Hepatocyte (in vitro differentiated cells): ENCODE results near the gene RPS27. TPM values are rescaled to one million over a fixed set of nuclear protein-coding genes. Genes with fewer than 3 reads are reported as not detected.

Experiments
- DNase-seq: peaks from one replicate; pipeline ENCODE4 v3.0.0-alpha.2; 2016; ENCODE audit warnings: low spot score
- H2AFZ ChIP-seq: fragments of 200-600 bp; sonication (generic); 2 replicates; pipeline ENCODE4 v1.6.0; 2016; ENCODE audit warnings: antibody characterized with exemption, mild to moderate bottlenecking
- H3K27ac ChIP-seq: fragments of 200-600 bp; sonication (generic); 2 replicates; pipeline ENCODE4 v1.5.1; 2016; ENCODE audit warnings: mild to moderate bottlenecking
- H3K27me3 ChIP-seq: fragments of 200-600 bp; sonication (generic); 2 replicates; pipeline ENCODE4 v1.6.1; 2016
- H3K36me3 ChIP-seq: fragments of 200-600 bp; sonication (generic); replicated peaks from 2 replicates; pipeline ENCODE4 v1.5.1; 2016; ENCODE audit warnings: low read depth; ENCODE audit not compliant: insufficient read depth
- H3K4me1 ChIP-seq: fragments of 200-600 bp; sonication (generic); 2 replicates; pipeline ENCODE4 v1.5.1; 2016; ENCODE audit warnings: mild to moderate bottlenecking, moderate library complexity; ENCODE audit not compliant: insufficient read depth
- H3K4me2 ChIP-seq: fragments of 200-600 bp; sonication (generic); 2 replicates; pipeline ENCODE4 v1.6.0; 2016
- H3K4me3 ChIP-seq: fragments of 200-600 bp; sonication (generic); 2 replicates; pipeline ENCODE4 v1.5.1; 2016; ENCODE audit warnings: mild to moderate bottlenecking
- H3K79me2 ChIP-seq: fragments of 200-600 bp; sonication (generic); 2 replicates; pipeline ENCODE4 v1.6.0; 2017; ENCODE audit warnings: mild to moderate bottlenecking
- H3K9me2 ChIP-seq: fragments of 200-600 bp; sonication (generic); replicated peaks from 2 replicates; pipeline ENCODE4 v1.6.0; 2017; ENCODE audit warnings: mild to moderate bottlenecking; ENCODE audit not compliant: insufficient read depth
- H3K9me3 ChIP-seq: fragments of 200-600 bp; sonication (generic); 2 replicates; pipeline ENCODE4 v1.5.1; 2016; ENCODE audit warnings: low read depth, mild to moderate bottlenecking
- H4K20me1 ChIP-seq: fragments of 200-600 bp; sonication (generic); 2 replicates; pipeline ENCODE4 v1.6.0; 2016; ENCODE audit warnings: mild to moderate bottlenecking; ENCODE audit not compliant: insufficient read depth, poor library complexity, severe bottlenecking
- EZH2 ChIP-seq: fragments of 200-600 bp; sonication (generic); IDR thresholded peaks from 2 replicates; pipeline ENCODE4 v1.6.1; 2016; ENCODE audit warnings: antibody characterized with exemption, mild to moderate bottlenecking, borderline replicate concordance
- EZH2phosphoT487 ChIP-seq: fragments of 200-600 bp; sonication (generic); IDR thresholded peaks from one replicate; pipeline ENCODE4 v1.6.1; 2018; ENCODE audit warnings: antibody characterized with exemption, mild to moderate bottlenecking, low read depth, moderate library complexity; ENCODE audit not compliant: unreplicated experiment, severe bottlenecking
- WGBS: methylation state at CpG from one replicate; pipeline ENCODE4 v1.1.6; 2016; ENCODE audit warnings: low lambda C conversion rate; ENCODE audit errors: missing lambda C conversion rate; 5-methylcytosine and 5-hydroxymethylcytosine counted together
- polyA plus RNA-seq: library from polyadenylated mRNA; unstranded; fragments of >200 nt; fragmentation: Nextera tagmentation; extraction: Ambion mirVana; gene quantifications from 2 replicates; pipeline ENCODE4 v1.2.1, GENCODE V29; 2016
- total RNA-seq: library from RNA; depleted of rRNA; stranded (reverse); fragments of >200 nt; gene quantifications from 2 replicates; pipeline ENCODE4 v1.2.3, GENCODE V29; 2014
- TF ChIP-seq, protein P1 (sequence below): fragments of 200-600 bp; sonication (generic); IDR thresholded peaks from 2 replicates; pipeline ENCODE4 v1.5.1; 2016; ENCODE audit warnings: antibody characterized with exemption, mild to moderate bottlenecking; ENCODE audit not compliant: poor library complexity

RPS27 gene
- total and polyA plus RNA-seq, 2 experiments from 2014 or later: 1,696 to 2,548 TPM

DNA sequence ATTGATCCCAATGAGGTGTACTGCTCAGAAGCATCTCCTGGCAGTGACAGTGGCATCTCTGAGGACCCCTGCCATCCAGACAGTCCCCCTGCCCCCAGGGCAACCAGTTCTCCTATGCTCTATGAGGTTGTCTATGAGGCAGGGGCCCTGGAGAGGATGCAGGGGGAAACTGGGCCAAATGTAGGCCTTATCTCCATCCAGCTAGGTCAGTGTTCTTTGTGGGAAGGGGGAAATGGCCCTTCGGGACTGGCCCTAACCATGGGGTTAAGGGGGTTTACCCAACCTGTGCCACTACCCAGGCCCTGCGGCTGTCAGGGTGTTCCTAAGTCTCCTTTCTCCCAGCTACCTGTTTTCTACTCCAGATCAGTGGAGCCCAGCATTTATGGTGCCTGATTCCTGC lies 21.6 kb upstream of the RPS27 start:
- H3K9me3 ChIP-seq: no peaks in the 10 kb centered on the region
- H3K4me3 ChIP-seq: no peak overlapping the region
- peaks cover 21% of the 10 kb centered on the region for H3K79me2 ChIP-seq
- H3K27ac ChIP-seq: peak overlapping the region; percentile 77
- 95% methylated on average over 2 of the region's 2 CpGs for WGBS
- DNase-seq: no peak
- H3K27me3 ChIP-seq: no peaks in the 10 kb centered on the region
- H3K9me2 ChIP-seq: no peaks in the 10 kb centered on the region
- H3K4me1 ChIP-seq: peaks cover 12% of the 10 kb centered on the region
- H3K4me2 ChIP-seq: peak overlapping the region; percentile 86
- TF ChIP-seq, protein P1, sequence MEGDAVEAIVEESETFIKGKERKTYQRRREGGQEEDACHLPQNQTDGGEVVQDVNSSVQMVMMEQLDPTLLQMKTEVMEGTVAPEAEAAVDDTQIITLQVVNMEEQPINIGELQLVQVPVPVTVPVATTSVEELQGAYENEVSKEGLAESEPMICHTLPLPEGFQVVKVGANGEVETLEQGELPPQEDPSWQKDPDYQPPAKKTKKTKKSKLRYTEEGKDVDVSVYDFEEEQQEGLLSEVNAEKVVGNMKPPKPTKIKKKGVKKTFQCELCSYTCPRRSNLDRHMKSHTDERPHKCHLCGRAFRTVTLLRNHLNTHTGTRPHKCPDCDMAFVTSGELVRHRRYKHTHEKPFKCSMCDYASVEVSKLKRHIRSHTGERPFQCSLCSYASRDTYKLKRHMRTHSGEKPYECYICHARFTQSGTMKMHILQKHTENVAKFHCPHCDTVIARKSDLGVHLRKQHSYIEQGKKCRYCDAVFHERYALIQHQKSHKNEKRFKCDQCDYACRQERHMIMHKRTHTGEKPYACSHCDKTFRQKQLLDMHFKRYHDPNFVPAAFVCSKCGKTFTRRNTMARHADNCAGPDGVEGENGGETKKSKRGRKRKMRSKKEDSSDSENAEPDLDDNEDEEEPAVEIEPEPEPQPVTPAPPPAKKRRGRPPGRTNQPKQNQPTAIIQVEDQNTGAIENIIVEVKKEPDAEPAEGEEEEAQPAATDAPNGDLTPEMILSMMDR: no peak
- TF ChIP-seq EZH2: no peak
- no peak for TF ChIP-seq EZH2phosphoT487
- no peaks in the 10 kb centered on the region for H4K20me1 ChIP-seq
- no peaks in the 10 kb centered on the region for H3K36me3 ChIP-seq
- no peak overlapping the region for H2AFZ ChIP-seq

DNA sequence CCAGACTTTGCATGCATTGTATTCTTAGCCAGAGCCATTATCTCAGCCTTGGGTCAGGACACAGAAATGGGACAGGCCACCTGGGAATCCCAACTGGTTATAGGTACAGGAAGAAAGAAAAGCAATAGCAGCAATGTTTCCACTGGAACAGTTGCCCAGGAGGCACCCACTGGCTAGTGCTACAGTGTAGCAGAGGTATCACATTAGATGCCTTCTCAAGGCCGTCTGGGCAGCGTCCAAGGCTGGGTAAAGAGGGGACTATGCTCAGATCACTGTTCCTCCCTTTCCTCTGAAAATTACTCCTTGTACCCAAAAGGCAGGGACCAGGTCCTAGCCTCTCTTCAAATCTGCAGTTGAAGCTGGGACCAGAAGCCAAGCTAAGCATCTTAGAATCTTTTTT lies 20.2 kb upstream of the RPS27 start:
- no peaks in the 10 kb centered on the region for H3K27me3 ChIP-seq
- no peak overlapping the region for H2AFZ ChIP-seq
- H4K20me1 ChIP-seq: no peaks in the 10 kb centered on the region
- TF ChIP-seq EZH2 (no peak), EZH2phosphoT487 (no peak)
- TF ChIP-seq, protein P1: no peak
- no peaks in the 10 kb centered on the region for H3K36me3 ChIP-seq
- H3K4me2 ChIP-seq: no peak overlapping the region
- H3K79me2 ChIP-seq: peaks cover 11% of the 10 kb centered on the region
- H3K9me3 ChIP-seq: no peaks in the 10 kb centered on the region
- H3K4me3 ChIP-seq: no peak overlapping the region
- H3K4me1 ChIP-seq: peaks cover 5% of the 10 kb centered on the region
- no peak for DNase-seq
- WGBS: 97% methylated on average over 2 of the region's 2 CpGs
- no peaks in the 10 kb centered on the region for H3K9me2 ChIP-seq
- H3K27ac ChIP-seq: no peak overlapping the region

DNA sequence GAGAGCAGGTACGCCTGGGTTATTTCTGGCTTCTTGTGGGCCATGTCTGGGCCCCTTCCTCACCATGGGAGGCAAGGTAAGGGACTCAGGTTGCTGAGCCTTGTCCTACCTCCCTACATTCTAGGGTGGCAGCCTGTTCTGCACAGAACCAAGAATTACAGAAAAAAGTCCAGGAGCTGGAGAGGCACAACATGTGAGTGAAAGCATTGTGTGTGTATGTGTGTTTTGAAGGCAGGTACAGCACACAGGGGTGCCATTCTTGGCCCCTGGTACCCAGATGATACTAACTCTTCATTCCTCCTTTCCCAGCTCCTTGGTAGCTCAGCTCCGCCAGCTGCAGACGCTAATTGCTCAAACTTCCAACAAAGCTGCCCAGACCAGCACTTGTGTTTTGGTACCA lies 17.5 kb upstream of the RPS27 start:
- Histone ChIP-seq H3K36me3 (no peaks in the 10 kb centered on the region), H3K9me2 (no peaks in the 10 kb centered on the region), H4K20me1 (peaks cover 3% of the 10 kb centered on the region), H3K4me3 (no peak overlapping the region), H3K27ac (no peak overlapping the region), H3K4me1 (peaks cover 10% of the 10 kb centered on the region), H3K27me3 (no peaks in the 10 kb centered on the region), H3K4me2 (no peak overlapping the region), H3K9me3 (no peaks in the 10 kb centered on the region), H2AFZ (no peak overlapping the region), H3K79me2 (peaks cover 23% of the 10 kb centered on the region)
- 96% methylated on average over 3 of the region's 3 CpGs for WGBS
- DNase-seq: no peak
- TF ChIP-seq, protein P1: no peak
- no peak for TF ChIP-seq EZH2
- no peak for TF ChIP-seq EZH2phosphoT487

DNA sequence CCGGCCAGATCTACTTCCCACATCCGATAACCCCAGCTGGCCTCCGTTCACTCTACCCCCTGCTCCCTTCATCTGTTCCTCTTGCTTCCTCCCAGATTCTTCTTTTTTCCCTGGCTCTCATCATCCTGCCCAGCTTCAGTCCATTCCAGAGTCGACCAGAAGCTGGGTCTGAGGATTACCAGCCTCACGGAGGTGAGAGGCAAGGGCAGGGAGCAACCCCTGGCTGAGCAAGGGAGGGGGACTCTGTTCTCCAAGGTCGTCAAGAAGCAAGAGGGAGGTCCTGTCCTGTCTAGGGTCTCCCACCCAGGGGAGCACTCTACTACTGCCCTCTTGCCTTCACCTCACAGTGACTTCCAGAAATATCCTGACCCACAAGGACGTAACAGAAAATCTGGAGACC lies 17.0 kb upstream of the RPS27 start:
- no peak for DNase-seq
- H3K9me2 ChIP-seq: no peaks in the 10 kb centered on the region
- peaks cover 12% of the 10 kb centered on the region for H3K4me1 ChIP-seq
- H3K79me2 ChIP-seq: peaks cover 23% of the 10 kb centered on the region
- H3K27me3 ChIP-seq: no peaks in the 10 kb centered on the region
- 90% methylated on average over 7 of the region's 7 CpGs for WGBS
- TF ChIP-seq, protein P1: no peak
- TF ChIP-seq EZH2: no peak
- H3K4me3 ChIP-seq: no peak overlapping the region
- H3K27ac ChIP-seq: no peak overlapping the region
- no peak overlapping the region for H2AFZ ChIP-seq
- no peak overlapping the region for H3K4me2 ChIP-seq
- H4K20me1 ChIP-seq: peaks cover 3% of the 10 kb centered on the region
- H3K36me3 ChIP-seq: no peaks in the 10 kb centered on the region
- no peaks in the 10 kb centered on the region for H3K9me3 ChIP-seq
